Kidney epithelial cell (primary cell): ENCODE data around the gene CIZ1. TPM values are rescaled to one million over a fixed set of nuclear protein-coding genes. Genes with fewer than 3 reads are reported as not detected.
A peak's percentile ranks its signal among the peaks of the same experiment; 100 is the strongest.

Experiments
- DNase-seq: peaks from one replicate; pipeline ENCODE4 v3.0.0-alpha.2; 2010; ENCODE audit warnings: low read depth
- H3K27me3 ChIP-seq: 2 replicates; pipeline ENCODE4 v1.6.0; 2011; ENCODE audit warnings: low read length; ENCODE audit not compliant: control insufficient read depth, insufficient read depth
- H3K36me3 ChIP-seq: 2 replicates; pipeline ENCODE4 v1.5.1; 2011; ENCODE audit warnings: low read length; ENCODE audit not compliant: control insufficient read depth, insufficient read depth
- H3K4me3 ChIP-seq: 2 replicates; pipeline ENCODE4 v1.5.1; 2011; ENCODE audit warnings: low read depth, mild to moderate bottlenecking, control low read depth, low read length
- total RNA-seq: library from RNA; depleted of rRNA; stranded (reverse); fragments of >200 nt; gene quantifications from 2 replicates; pipeline ENCODE4 v1.2.3, GENCODE V29; 2015
- TF ChIP-seq, protein P1 (sequence below): IDR thresholded peaks from 2 replicates; pipeline ENCODE4 v1.5.1; 2011; ENCODE audit warnings: mild to moderate bottlenecking, moderate library complexity, low read length, control low read depth, inconsistent platforms; ENCODE audit not compliant: insufficient read depth, poor library complexity, severe bottlenecking

The CIZ1 gene
- total RNA-seq, 1 donor from 2014 or later, result 56.9 TPM

DNA sequence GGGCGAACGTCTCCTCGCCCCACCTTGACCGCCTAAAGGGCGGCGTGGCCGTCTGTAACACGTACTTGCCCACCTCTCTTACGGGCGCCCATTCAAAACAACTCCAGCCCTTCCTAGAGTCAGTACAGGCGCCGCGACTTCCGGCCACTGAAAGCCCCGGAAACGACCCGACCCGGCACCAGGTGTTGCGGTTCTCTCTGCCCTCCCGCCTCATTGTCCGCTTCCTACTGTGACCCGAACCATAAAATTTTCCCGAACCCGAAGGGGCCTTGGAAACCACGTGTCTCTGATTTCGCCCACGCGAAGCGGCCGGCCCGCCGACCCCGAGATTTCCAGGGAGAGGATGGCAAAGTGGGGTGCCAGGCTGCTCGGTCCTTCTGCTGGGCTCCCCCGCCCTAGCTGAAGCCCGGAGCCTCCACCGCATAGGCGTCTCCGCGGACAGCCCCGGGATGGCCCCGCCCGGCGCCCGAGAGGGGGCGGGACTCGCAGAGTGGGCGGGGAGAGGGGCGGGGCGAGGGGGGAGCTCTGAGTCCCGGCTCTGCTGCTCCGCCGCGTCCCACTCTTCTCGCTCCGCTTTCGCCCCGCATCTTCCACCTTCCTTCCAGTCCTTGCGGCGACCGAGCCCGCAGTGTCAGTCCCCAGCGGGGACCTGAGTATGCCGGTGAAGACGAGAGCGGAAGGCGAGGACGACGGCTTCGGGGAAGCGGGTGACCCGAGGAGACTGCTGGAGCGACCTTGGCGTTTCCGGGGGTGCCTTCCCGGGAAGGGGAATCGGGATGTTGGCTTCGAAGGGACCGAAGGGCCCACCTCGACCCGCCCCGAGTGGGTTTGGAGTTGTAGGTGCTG, 63.2 kb downstream of the CIZ1 start:
- H3K27me3 ChIP-seq, result no peaks in the 10 kb centered on the region
- H3K4me3 ChIP-seq, result peak overlapping the region; percentile 80
- no peaks in the 10 kb centered on the region for H3K36me3 ChIP-seq
- DNase-seq, result no peak
- TF ChIP-seq, protein P1, sequence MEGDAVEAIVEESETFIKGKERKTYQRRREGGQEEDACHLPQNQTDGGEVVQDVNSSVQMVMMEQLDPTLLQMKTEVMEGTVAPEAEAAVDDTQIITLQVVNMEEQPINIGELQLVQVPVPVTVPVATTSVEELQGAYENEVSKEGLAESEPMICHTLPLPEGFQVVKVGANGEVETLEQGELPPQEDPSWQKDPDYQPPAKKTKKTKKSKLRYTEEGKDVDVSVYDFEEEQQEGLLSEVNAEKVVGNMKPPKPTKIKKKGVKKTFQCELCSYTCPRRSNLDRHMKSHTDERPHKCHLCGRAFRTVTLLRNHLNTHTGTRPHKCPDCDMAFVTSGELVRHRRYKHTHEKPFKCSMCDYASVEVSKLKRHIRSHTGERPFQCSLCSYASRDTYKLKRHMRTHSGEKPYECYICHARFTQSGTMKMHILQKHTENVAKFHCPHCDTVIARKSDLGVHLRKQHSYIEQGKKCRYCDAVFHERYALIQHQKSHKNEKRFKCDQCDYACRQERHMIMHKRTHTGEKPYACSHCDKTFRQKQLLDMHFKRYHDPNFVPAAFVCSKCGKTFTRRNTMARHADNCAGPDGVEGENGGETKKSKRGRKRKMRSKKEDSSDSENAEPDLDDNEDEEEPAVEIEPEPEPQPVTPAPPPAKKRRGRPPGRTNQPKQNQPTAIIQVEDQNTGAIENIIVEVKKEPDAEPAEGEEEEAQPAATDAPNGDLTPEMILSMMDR, result no peak

DNA sequence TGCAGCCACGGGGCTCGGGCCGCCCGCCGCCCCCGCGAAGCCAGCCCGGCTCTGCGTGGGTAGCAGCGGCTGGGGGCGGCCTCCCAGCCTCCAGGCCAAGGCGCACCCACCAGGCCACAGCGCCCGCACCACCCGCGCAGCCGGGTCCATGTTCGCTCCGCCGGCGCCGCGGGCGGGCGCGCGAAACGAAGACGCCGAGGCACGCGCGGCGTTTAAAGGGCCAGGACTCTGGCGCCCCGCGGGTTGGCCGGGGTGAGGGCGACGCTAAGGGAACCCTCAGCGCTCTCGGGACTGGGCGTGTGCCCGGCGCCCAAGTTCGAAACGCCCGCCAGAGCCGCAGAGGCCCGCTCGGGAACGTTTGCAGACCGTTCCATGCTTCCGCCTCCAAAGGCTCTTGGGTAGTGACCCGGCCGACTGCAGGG, 63.8 kb downstream of the CIZ1 start, which contains the start of gene PTGES2:
Gene PTGES2 (minus strand): TSS at position 162 of the 422 bp plus-strand sequence. CDS start 12 bp downstream, at position 150.
- TF ChIP-seq, protein P1, result no peak
- no peaks in the 10 kb centered on the region for H3K36me3 ChIP-seq
- H3K27me3 ChIP-seq, result no peaks in the 10 kb centered on the region
- no peak for DNase-seq
- H3K4me3 ChIP-seq, result peak within 1 kb of the TSS; percentile 80

DNA sequence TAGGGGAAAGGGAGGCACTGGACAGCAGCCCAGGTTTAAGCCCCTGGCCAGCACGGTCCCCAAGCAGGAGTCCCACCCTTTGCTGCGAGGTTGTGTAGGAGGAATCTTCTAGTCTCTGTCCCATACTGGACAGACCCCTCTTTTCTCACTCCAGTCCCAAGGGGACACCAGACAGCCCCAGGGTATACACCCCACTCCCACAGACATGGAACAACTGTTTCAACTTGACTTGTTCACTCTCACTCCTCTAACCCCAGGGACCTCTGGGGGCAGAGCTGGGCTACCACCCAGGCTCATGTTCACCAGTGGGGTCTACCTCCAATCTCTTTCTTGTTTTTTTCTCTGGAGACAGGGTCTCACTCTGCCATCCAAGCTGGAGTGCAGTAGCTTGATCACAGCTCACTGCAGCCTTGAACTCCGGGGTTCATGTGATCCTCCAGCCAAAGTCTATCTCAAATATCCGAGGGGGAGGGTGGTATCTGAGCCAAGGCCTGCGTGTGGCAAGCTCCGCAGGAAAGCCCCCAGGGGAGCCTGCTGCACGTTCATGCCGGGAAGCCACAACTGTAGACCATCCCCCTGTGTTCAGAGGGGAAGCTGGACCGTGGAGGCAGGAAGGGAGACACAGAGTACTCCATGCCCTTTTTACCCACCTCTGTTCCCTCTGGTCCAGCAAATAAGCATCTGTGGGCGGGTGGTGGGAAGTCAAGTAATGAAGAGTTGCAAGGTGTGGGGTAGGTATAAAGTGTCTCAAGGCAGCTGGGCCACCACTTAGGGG, 65.6 kb downstream of the CIZ1 start:
- peaks cover 1% of the 10 kb centered on the region for H3K36me3 ChIP-seq
- H3K4me3 ChIP-seq, result no peak overlapping the region
- no peaks in the 10 kb centered on the region for H3K27me3 ChIP-seq
- DNase-seq, result no peak
- TF ChIP-seq, protein P1, result no peak

DNA sequence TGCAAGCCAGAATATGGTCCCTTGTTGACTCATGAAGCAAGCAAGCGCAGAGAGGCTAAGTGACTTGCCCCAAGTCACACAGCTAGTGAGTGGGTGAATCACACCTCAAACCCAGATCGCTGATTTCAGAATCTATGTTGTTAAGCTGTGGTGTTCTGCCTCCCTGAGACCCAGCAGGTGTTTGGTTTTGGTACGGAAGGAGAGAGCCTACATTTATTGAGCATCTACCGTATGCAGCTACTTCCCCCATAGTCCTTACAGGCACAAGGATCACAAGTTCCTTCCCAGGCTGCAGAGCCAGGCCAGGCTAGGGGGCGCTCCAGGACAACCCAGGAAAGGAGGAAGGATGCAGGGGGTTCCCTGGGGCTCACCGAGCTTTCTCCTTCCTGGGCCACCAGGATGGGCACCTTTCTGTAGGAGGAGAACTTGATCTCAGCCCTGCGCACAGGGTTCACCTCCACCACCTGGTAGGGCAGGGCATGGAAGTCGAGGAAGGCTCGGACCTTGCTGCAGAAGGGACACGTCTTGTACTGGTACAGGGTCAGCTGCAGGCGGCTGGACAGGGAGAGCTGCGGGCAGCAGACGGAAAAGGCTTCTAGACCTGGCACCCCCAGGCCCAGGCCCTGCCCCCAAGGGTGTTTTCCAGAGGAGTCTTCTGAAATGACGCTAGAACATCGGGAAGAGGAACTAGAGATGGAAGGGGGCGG, 66.3 kb downstream of the CIZ1 start:
- peaks cover 1% of the 10 kb centered on the region for H3K36me3 ChIP-seq
- H3K27me3 ChIP-seq, result no peaks in the 10 kb centered on the region

DNA sequence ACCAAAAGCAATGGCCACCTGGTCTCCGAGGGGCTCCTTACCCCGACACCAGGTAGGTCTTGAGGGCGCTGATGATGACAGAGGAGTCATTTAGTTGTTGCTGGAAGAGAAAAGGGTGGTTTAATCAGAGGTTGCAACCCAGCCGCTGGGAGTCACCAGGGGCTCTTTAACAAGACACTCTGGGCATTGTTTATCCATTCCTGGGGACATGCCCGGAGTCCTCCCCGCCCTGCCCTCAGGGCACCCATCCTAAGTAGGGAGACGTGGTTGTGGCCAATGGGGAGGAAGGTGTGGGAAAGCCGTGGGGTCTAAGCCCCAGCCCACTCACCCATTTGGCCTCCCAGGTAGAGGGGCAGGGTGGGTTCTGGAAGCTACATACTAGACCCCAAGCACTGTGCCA, 66.9 kb downstream of the CIZ1 start:
- Histone ChIP-seq H3K27me3 (no peaks in the 10 kb centered on the region), H3K36me3 (peaks cover 1% of the 10 kb centered on the region), H3K4me3 (no peak overlapping the region)
- DNase-seq, result no peak
- TF ChIP-seq, protein P1, result no peak

More for the DNA sequence above, 66.3 kb downstream of the CIZ1 start:
- no peak for DNase-seq
- TF ChIP-seq, protein P1, result peak; percentile 77
- H3K4me3 ChIP-seq, result no peak overlapping the region
